Lower leg skin (tissue), 3 donors: ENCODE data around the gene MYH9.

ENCODE experiments used
- CTCF ChIP-seq, 3 donors: fragments of 450-650 bp; IDR thresholded peaks; one replicate each; pipeline ENCODE4 v1.5.1; 2016; ENCODE audit warnings: antibody characterized with exemption in 3 of 3, mild to moderate bottlenecking in 3 of 3, moderate library complexity in 2 of 3
- POLR2A ChIP-seq, 2 donors: fragments of 450-650 bp; IDR thresholded peaks; one replicate each; pipeline ENCODE4 v1.6.1; 2016 to 2017; ENCODE audit warnings: antibody characterized with exemption in 2 of 2, mild to moderate bottlenecking in 1 of 2, moderate library complexity in 1 of 2

- no peak for TF ChIP-seq CTCF (IDR thresholded peaks at IDR 0.05)
- TF ChIP-seq POLR2A (IDR thresholded peaks at IDR 0.05) = no peak
Observed at GRCh38 chr22:36235585-36235984, 152.2 kb downstream of the MYH9 start.
